CD4-positive, CD25-positive, alpha-beta regulatory T cell (primary cell): ENCODE data around the gene SLC45A2. TPM values are rescaled to one million over a fixed set of nuclear protein-coding genes. Genes with fewer than 3 reads are reported as not detected.

Experiments
- ATAC-seq, 2 donors: fragments of 150-1000 bp; cut with Tn5 transposase; one replicate each; pipeline ENCODE4 v1.10.0; 2021; ENCODE audit warnings: low read depth in 2 of 2, moderate number of reproducible peaks in 2 of 2, moderate library complexity in 1 of 2
- DNase-seq, 3 donors: peaks; one replicate each; pipeline versions ENCODE4 v3.0.0 to v3.0.0-alpha.2; 2012 to 2022; ENCODE audit warnings: mixed read lengths in 1 of 3
- H3K27ac ChIP-seq: one replicate; pipeline ENCODE4 v1.7.0; 2013; ENCODE audit warnings: mild to moderate bottlenecking, low read length; ENCODE audit not compliant: insufficient read depth, poor library complexity, severe bottlenecking
- H3K27me3 ChIP-seq: one replicate; pipeline ENCODE4 v1.7.0; 2013; ENCODE audit warnings: low read length; ENCODE audit not compliant: control insufficient read depth, insufficient read depth
- H3K36me3 ChIP-seq: one replicate; pipeline ENCODE4 v1.7.0; 2013; ENCODE audit warnings: mild to moderate bottlenecking, low read length, moderate library complexity; ENCODE audit not compliant: control insufficient read depth, insufficient read depth
- H3K4me1 ChIP-seq: 2 replicates; pipeline ENCODE4 v1.7.0; 2013; ENCODE audit warnings: mild to moderate bottlenecking, low read length; ENCODE audit not compliant: insufficient read depth, control insufficient read depth, poor library complexity, severe bottlenecking
- H3K4me3 ChIP-seq: one replicate; pipeline ENCODE4 v1.7.0; 2013; ENCODE audit warnings: low read depth, mild to moderate bottlenecking, low read length, moderate library complexity
- H3K9me3 ChIP-seq, 2 experiments: 1 replicate in 1 of 2; 2 replicates in 1 of 2; pipeline ENCODE4 v1.7.0; 2013; ENCODE audit warnings: low read length in 2 of 2, mild to moderate bottlenecking in 1 of 2, moderate library complexity in 1 of 2; ENCODE audit not compliant: control insufficient read depth in 2 of 2
- H3K27ac Mint-ChIP-seq, 3 donors: one replicate each; pipeline ENCODE4 v1.8.0; 2020 to 2022; ENCODE audit warnings: mild to moderate bottlenecking in 3 of 3, mixed read lengths in 3 of 3, moderate library complexity in 2 of 3
- H3K27me3 Mint-ChIP-seq: one replicate; pipeline ENCODE4 v1.8.0; 2022; ENCODE audit warnings: mild to moderate bottlenecking, mixed read lengths
- H3K36me3 Mint-ChIP-seq: one replicate; pipeline ENCODE4 v1.8.0; 2020; ENCODE audit warnings: mixed read lengths
- H3K4me1 Mint-ChIP-seq, 4 donors: one replicate each; pipeline ENCODE4 v1.8.0; 2020 to 2022; ENCODE audit warnings: mixed read lengths in 4 of 4, mild to moderate bottlenecking in 1 of 4
- H3K4me3 Mint-ChIP-seq, 4 donors: one replicate each; pipeline ENCODE4 v1.8.0; 2020 to 2022; ENCODE audit warnings: mild to moderate bottlenecking in 4 of 4, mixed read lengths in 4 of 4, moderate library complexity in 3 of 4
- H3K9me3 Mint-ChIP-seq, 7 donors: one replicate each; pipeline ENCODE4 v1.8.0; 2020 to 2022; ENCODE audit warnings: mixed read lengths in 7 of 7, mild to moderate bottlenecking in 3 of 7, moderate library complexity in 2 of 7
- polyA plus RNA-seq, 4 donors: library from polyadenylated mRNA; unstranded; fragments of 300-500 nt; fragmentation: Illumina TruSeq; gene quantifications; one replicate each; pipeline ENCODE4 v1.2.3, GENCODE V29; 2021
- total RNA-seq: library from RNA; stranded (reverse); gene quantifications from one replicate; pipeline ENCODE4 v1.2.3, GENCODE V29; 2022

SLC45A2 gene
- total and polyA plus RNA-seq, 5 donors from 2014 or later: not detected

DNA sequence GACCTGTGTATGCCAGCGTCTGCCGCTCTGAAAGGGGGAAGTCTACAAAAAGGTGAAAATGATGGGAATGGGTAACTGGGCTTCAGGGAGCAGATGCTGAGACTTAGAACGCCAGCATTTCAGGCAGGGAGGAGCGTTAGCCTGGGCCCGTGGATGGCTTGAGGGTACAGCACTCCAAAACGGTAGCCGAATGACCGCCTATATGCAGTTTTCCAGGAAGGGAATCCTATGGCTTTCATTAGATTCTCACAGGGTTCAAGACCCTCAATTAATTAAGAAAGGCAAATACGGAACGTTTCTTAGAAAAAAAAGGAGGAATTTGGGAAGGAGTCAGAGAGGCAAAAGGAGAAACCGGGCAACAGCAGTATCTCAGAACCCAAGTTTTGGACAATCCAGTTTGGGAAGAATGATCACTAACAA is 22.7 kb upstream of the SLC45A2 start:
- H3K9me3 Mint-ChIP-seq: no peaks in the 10 kb centered on the region
- H3K4me3 Mint-ChIP-seq: peak overlapping the region; percentile 96 to 98 (median 96)
- DNase-seq (no peak), ATAC-seq (no peak)
- no peaks in the 10 kb centered on the region for H3K27me3 Mint-ChIP-seq
- H3K36me3 Mint-ChIP-seq: peaks cover 8% of the 10 kb centered on the region
- Histone ChIP-seq H3K4me1 (peaks cover 20% of the 10 kb centered on the region), H3K4me3 (peak overlapping the region; percentile 85), H3K27me3 (no peaks in the 10 kb centered on the region), H3K36me3 (peaks cover 7% of the 10 kb centered on the region), H3K9me3 (no peaks in the 10 kb centered on the region), H3K27ac (peak overlapping the region; percentile 88)
- peaks cover 17 to 27% (median 20%) of the 10 kb centered on the region in 4 donors for H3K4me1 Mint-ChIP-seq
- H3K27ac Mint-ChIP-seq: peak overlapping the region; percentile 88 to 97 (median 89)

DNA sequence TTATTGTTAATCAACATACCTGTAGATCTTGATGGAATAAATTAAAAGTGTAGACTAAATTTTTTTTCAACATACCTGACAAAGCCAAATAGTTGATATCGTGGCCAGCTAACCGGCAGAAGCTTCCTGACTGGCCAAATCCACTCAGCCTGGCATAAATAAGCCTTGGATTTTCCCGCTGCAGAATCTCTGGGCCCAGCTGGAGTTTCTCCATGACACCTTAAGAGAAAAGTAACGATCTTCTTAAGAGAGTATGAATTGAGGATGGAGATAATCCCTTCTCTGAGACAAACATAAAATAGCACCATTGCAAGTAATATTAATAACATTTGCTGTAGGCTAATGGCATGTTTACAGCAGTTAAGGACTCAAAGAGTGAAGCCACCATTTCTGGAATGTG is 21.2 kb upstream of the SLC45A2 start:
- H3K4me1 Mint-ChIP-seq: peaks cover 17 to 27% (median 20%) of the 10 kb centered on the region in 4 donors
- no peak overlapping the region for H3K27ac Mint-ChIP-seq
- Histone ChIP-seq H3K36me3 (peaks cover 7% of the 10 kb centered on the region), H3K4me1 (peaks cover 20% of the 10 kb centered on the region), H3K27me3 (no peaks in the 10 kb centered on the region), H3K4me3 (no peak overlapping the region), H3K9me3 (no peaks in the 10 kb centered on the region), H3K27ac (no peak overlapping the region)
- H3K27me3 Mint-ChIP-seq: no peaks in the 10 kb centered on the region
- peak overlapping the region in 2 of 4 donors; percentile 30 to 96 for H3K4me3 Mint-ChIP-seq
- ATAC-seq (no peak), DNase-seq (no peak)
- no peaks in the 10 kb centered on the region for H3K9me3 Mint-ChIP-seq
- peaks cover 8% of the 10 kb centered on the region for H3K36me3 Mint-ChIP-seq

DNA sequence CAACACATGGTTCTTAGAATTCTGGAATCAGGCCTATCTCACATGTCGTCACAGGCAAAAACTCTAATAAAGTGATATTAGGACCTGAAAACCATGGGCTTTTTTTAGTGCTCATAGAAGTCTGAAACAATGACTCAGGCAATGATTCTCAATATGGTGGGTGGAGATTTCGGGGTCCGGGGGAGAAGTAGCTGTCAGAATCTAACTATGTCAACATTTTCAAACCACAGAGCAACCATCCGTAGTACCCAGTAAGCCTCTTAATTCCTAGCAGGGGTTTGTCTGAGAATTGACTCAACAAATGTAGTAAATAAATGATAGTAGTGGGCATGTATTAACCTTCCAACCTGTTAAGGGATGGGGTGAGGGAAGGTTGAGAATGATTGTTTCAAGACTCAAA is 20.7 kb upstream of the SLC45A2 start:
- Mint-ChIP-seq H3K27ac (peak overlapping the region in 1 of 3 donors; percentile 33), H3K4me1 (peaks cover 17 to 27% (median 20%) of the 10 kb centered on the region in 4 donors), H3K36me3 (peaks cover 8% of the 10 kb centered on the region), H3K9me3 (no peaks in the 10 kb centered on the region), H3K27me3 (no peaks in the 10 kb centered on the region), H3K4me3 (peak overlapping the region in 2 of 4 donors; percentile 18 to 32)
- Histone ChIP-seq H3K4me1 (peaks cover 20% of the 10 kb centered on the region), H3K36me3 (peaks cover 7% of the 10 kb centered on the region), H3K27me3 (no peaks in the 10 kb centered on the region), H3K9me3 (no peaks in the 10 kb centered on the region), H3K4me3 (no peak overlapping the region), H3K27ac (no peak overlapping the region)
- DNase-seq: no peak
- no peak for ATAC-seq

DNA sequence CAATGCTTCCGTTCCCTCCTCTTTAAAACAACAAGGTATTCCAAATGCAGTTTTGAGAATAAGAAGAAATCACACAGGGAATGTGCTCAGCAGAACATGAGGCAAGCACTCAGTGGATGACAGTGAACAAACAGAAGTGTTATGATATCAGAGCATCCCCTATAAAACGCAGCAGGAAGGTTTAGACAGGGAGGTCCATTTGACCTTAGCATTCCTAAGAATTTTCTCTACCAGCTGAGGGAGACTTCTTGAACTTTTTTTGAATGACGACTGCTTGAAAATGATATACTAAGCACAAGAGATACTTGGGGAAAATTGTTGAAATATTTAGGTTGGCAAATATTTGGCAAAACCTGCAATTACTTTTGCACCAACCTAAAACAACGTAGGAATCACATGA is 19.4 kb upstream of the SLC45A2 start:
- ATAC-seq (no peak), DNase-seq (no peak)
- Histone ChIP-seq H3K27ac (no peak overlapping the region), H3K4me1 (peaks cover 16% of the 10 kb centered on the region), H3K36me3 (peaks cover 7% of the 10 kb centered on the region), H3K4me3 (no peak overlapping the region), H3K9me3 (no peaks in the 10 kb centered on the region), H3K27me3 (no peaks in the 10 kb centered on the region)
- Mint-ChIP-seq H3K27ac (no peak overlapping the region), H3K9me3 (no peaks in the 10 kb centered on the region), H3K27me3 (no peaks in the 10 kb centered on the region), H3K36me3 (peaks cover 8% of the 10 kb centered on the region), H3K4me3 (no peak overlapping the region), H3K4me1 (peaks cover 12 to 23% (median 18%) of the 10 kb centered on the region in 4 donors)

DNA sequence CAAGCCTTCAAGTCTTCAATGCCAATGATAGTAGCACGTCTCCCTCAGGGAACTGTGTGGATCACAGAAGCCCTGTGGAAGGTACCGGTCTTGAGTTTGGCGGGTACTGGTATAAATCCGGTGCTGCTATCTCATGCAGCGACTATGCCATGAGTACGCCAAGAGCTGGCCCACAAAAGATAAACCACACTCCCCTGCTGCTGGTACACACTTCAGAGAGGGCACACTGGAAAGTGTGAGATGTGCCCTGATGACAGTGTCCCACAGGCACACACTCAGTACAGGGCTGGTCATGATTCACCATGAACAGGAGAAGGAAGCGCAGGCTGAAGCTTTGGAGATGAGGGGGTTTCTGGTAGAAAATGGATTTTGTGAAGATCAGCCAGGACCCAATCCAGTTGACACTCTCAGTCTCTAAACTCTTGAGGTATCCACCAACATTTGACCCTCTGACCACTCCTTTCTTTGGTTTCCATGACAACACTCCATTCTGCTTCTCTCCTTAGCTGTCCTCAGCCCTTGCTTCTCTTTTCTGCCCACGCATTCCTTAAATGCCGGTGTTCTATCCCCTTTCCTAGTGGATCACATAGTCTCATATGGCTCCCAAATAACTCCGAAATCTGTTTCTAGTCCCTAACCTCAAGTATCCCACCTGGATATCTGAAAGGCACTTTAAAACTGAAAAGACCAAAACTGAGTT is 18.3 kb upstream of the SLC45A2 start:
- no peak for ATAC-seq

DNA sequence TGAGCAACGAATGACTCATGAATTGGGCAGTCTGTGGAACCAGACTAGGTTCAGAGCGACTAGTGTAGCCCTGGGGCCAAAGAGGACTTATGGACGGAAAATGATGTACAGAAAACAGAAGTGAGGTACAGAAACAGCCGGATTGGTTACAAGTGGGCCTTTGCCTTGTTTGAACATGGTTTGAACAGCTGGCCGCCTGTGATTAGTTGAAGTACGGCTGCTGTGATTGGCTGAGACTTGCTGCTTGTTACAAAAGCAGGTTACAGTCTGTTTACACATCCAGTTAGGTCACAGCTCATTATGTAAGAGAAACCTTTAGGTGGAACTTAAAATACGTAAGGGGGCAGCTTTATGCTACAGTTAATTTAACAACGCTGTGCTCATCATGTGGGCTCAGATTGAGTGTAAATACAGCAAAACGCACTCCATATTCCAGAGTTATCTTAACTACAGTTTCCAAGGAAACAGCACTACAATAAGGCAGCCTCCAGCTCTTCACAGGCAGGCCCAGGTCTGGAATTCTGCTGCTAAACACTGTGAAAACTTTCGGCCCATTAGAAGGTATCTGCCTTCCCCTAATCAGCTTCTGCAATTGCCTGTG is 16.8 kb upstream of the SLC45A2 start:
- no peak for ATAC-seq

More for the DNA sequence above, 18.3 kb upstream of the SLC45A2 start:
- Histone ChIP-seq H3K9me3 (no peaks in the 10 kb centered on the region), H3K4me3 (no peak overlapping the region), H3K36me3 (peaks cover 9% of the 10 kb centered on the region), H3K27ac (no peak overlapping the region), H3K4me1 (peaks cover 7% of the 10 kb centered on the region), H3K27me3 (no peaks in the 10 kb centered on the region)
- Mint-ChIP-seq H3K4me3 (no peak overlapping the region), H3K36me3 (peaks cover 8% of the 10 kb centered on the region), H3K9me3 (no peaks in the 10 kb centered on the region), H3K27me3 (no peaks in the 10 kb centered on the region), H3K4me1 (peaks cover 11 to 14% (median 13%) of the 10 kb centered on the region in 4 donors), H3K27ac (no peak overlapping the region)
- no peak for DNase-seq

DNA sequence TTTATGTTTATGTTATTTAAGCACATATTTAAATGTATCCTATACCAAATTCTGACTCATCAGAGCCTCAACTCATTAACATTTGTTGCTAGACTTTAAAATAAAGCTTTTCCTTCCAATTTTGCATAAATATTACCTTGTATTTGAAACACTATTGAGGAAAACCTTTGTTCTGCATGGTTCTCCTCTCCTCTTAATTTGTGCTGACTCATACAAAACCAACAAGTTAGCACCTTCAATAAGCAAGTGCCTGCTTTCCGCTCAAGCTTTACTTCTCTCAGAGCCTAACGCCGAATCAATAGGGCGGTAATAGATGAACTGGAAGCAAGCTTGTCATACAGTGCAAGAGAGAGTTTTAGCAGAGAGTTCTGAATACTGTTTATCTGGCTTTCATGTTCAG is 15.5 kb upstream of the SLC45A2 start:
- no peak overlapping the region for H3K4me3 Mint-ChIP-seq

More for the DNA sequence above, 16.8 kb upstream of the SLC45A2 start:
- DNase-seq: no peak
- Mint-ChIP-seq H3K36me3 (peaks cover 14% of the 10 kb centered on the region), H3K4me3 (peak overlapping the region in 1 of 4 donors; percentile 37), H3K9me3 (no peaks in the 10 kb centered on the region), H3K4me1 (peaks cover 10 to 15% (median 11%) of the 10 kb centered on the region in 4 donors), H3K27ac (no peak overlapping the region), H3K27me3 (no peaks in the 10 kb centered on the region)
- peaks cover 9% of the 10 kb centered on the region for H3K36me3 ChIP-seq
- no peak overlapping the region for H3K4me3 ChIP-seq
- no peaks in the 10 kb centered on the region for H3K9me3 ChIP-seq
- H3K27ac ChIP-seq: no peak overlapping the region
- H3K4me1 ChIP-seq: no peaks in the 10 kb centered on the region
- no peaks in the 10 kb centered on the region for H3K27me3 ChIP-seq

More for the DNA sequence above, 15.5 kb upstream of the SLC45A2 start:
- Histone ChIP-seq H3K9me3 (no peaks in the 10 kb centered on the region), H3K27ac (no peak overlapping the region), H3K36me3 (peaks cover 14% of the 10 kb centered on the region), H3K4me3 (no peak overlapping the region), H3K27me3 (no peaks in the 10 kb centered on the region), H3K4me1 (no peaks in the 10 kb centered on the region)
- DNase-seq (no peak), ATAC-seq (no peak)
- Mint-ChIP-seq H3K27me3 (no peaks in the 10 kb centered on the region), H3K9me3 (no peaks in the 10 kb centered on the region), H3K36me3 (peaks cover 14% of the 10 kb centered on the region), H3K27ac (no peak overlapping the region), H3K4me1 (peaks cover 6 to 10% (median 9%) of the 10 kb centered on the region in 4 donors)
